ENCODE measurements around the gene GNG10. TPM values are rescaled to one million over a fixed set of nuclear protein-coding genes. Genes with fewer than 3 reads are reported as not detected.

Gene GNG10
- total RNA-seq (2022; extraction: Qiagen RNA extraction) = 56.5 to 68.8 TPM (median 66.7 TPM) in 5 replicates

DNA sequence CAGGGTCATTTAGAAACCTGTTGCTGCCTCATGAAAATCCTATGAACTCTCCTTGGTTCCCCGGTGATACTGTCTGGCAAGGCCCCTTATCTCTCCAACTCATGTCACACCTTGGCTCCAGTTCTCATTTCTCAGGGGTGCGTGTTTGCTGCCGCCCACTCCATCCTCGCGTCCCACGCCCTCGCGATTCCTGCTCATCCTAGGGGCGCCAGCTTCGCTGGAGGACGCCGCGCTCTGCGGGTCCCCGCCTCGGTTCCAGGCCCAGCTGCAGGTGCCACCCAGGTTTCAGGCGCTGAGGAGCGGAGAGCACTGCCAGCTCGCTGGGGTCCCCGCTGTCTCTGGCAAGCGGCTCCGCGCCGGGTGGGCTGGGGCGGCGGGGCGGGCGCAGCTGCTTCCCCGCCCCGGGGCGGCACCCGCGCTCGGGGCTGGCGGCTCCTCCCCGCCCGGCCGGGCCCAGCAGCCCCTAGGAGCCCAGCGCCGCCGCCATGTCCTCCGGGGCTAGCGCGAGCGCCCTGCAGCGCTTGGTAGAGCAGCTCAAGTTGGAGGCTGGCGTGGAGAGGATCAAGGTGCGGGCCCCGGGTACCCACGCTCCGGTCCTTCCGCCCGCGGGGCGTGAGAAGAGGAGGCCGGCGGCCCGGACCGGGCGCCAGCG lies at the start of gene GNG10:
GNG10 (plus strand) TSS at position 456 of the 652 bp plus-strand sequence; CDS start at position 486, 30 bp downstream.

DNA sequence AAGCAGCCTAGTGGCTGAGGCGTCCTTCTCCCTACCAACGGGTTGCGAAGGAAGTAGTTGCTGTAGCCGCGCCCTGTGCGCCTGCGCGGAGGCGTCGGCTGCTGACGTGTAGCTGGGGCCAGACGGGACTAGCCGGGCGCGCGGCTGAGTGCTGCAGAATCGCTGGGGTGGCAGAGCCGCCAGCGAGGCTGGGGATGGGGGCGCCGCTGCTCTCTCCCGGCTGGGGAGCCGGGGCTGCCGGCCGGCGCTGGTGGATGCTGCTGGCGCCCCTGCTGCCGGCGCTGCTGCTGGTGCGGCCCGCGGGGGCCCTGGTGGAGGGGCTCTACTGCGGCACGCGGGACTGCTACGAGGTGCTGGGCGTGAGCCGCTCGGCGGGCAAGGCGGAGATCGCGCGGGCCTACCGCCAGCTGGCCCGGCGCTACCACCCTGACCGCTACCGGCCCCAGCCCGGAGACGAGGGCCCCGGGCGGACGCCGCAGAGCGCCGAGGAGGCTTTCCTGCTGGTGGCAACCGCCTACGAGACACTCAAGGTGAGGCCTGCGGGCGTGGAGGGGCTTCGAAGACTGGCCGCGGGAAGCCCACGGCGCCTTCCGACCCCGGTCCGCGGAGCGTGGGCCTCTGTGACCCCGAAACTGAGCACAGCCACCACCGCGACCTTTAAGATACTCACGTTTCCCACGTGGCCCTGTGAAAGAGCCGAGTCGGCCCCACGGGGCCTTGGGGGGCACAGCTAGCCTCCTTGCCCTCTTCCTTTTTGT lies 30.0 kb upstream of the GNG10 start, which contains the start of gene DNAJC25:
DNAJC25 (plus strand) TSS at position 121 of the 758 bp plus-strand sequence; CDS start at position 195, 74 bp downstream.

Other genes starting within 250 kb of the GNG10 start
- gene ECPAS, start 177.2 kb upstream of the GNG10 start, total RNA-seq (2022; extraction: Qiagen RNA extraction) = 34.2 to 51.2 TPM (median 37.6 TPM) in 5 replicates
- 0.66 to 0.92 TPM (median 0.83 TPM) in 5 replicates for gene ZNF483, start 136.4 kb upstream of the GNG10 start, total RNA-seq (2022; extraction: Qiagen RNA extraction)
- 341 to 396 TPM (median 366 TPM) in 5 replicates for gene PTGR1, start 62.0 kb upstream of the GNG10 start, total RNA-seq (2022; extraction: Qiagen RNA extraction)
- gene DNAJC25, start 30.3 kb upstream of the GNG10 start, total RNA-seq (2022; extraction: Qiagen RNA extraction) = 10.7 to 12.5 TPM (median 11.2 TPM) in 5 replicates
- gene SHOC1, start 133.3 kb downstream of the GNG10 start, total RNA-seq (2022; extraction: Qiagen RNA extraction) = not detected in 5 replicates
- gene UGCG, start 235.2 kb downstream of the GNG10 start, total RNA-seq (2022; extraction: Qiagen RNA extraction) = 17.6 to 20.6 TPM (median 20.0 TPM) in 5 replicates

All from A549 treated with CORT108297 at 1 μM for 4 hours (cell line).